Thoracic aorta (tissue), 2 donors: ENCODE measurements around the gene SERPINB6. TPM values are rescaled to one million over a fixed set of nuclear protein-coding genes. Genes with fewer than 3 reads are reported as not detected.
"Not testable (repeated sequence)": the region's sequence is repeated elsewhere in the genome, so short reads cannot be mapped to it uniquely, and the experiment has no call there.

ENCODE experiments used
- ATAC-seq: fragments of 150-250 bp; one replicate; pipeline ENCODE4 v1.8.0; 2017; ENCODE audit warnings: low read depth; ENCODE audit not compliant: insufficient number of reproducible peaks, low FRiP score
- DNase-seq: peaks from one replicate; pipeline ENCODE4 v3.0.0-alpha.2; 2020; ENCODE audit warnings: low spot score
- H3K27ac ChIP-seq, 2 donors: fragments of 200-600 bp; sonication (generic); 1 replicate in 1 of 2; 2 replicates in 1 of 2; pipeline ENCODE4 v1.5.1; 2016; ENCODE audit warnings: mild to moderate bottlenecking in 2 of 2, moderate library complexity in 2 of 2
- H3K27me3 ChIP-seq: fragments of 200-600 bp; sonication (generic); replicated peaks from 2 replicates; pipeline ENCODE4 v1.6.0; 2016; ENCODE audit warnings: mild to moderate bottlenecking; ENCODE audit not compliant: insufficient read depth
- H3K36me3 ChIP-seq: fragments of 200-600 bp; sonication (generic); one replicate; pipeline ENCODE4 v1.5.1; 2016
- H3K4me1 ChIP-seq, 2 donors: fragments of 200-600 bp; sonication (generic); 1 replicate in 1 of 2; 2 replicates in 1 of 2; pipeline versions ENCODE4 v1.5.1 to v1.6.0; 2016; ENCODE audit warnings: low read depth in 2 of 2, mild to moderate bottlenecking in 1 of 2; ENCODE audit not compliant: control insufficient read depth in 1 of 2
- H3K4me3 ChIP-seq: fragments of 200-600 bp; sonication (generic); 2 replicates; pipeline ENCODE4 v1.5.1; 2016; ENCODE audit warnings: mild to moderate bottlenecking
- H3K9me3 ChIP-seq: fragments of 200-600 bp; sonication (generic); 2 replicates; pipeline ENCODE4 v1.5.1; 2016
- CTCF ChIP-seq: fragments of 200-600 bp; sonication (generic); IDR thresholded peaks from one replicate; pipeline ENCODE4 v1.5.1; 2019; ENCODE audit warnings: antibody characterized with exemption
- total RNA-seq, 2 donors: library from RNA; depleted of rRNA; stranded (reverse); fragments of >200 nt; gene quantifications; one replicate each; pipeline versions ENCODE4 v1.1.0 to v1.2.3, GENCODE V29; 2016

The SERPINB6 gene
- total RNA-seq, 2 donors from 2014 or later = 161 to 180 TPM

- Histone ChIP-seq H3K4me1 (no peaks in the 10 kb centered on the region), H3K36me3 (no peaks in the 10 kb centered on the region), H3K27me3 (no peaks in the 10 kb centered on the region), H3K9me3 (no peaks in the 10 kb centered on the region), H3K4me3 (no peak overlapping the region), H3K27ac (no peak overlapping the region)
- no peak for TF ChIP-seq CTCF
- ATAC-seq (no peak), DNase-seq (no peak)
Observed at GRCh38 chr6:2913621-2914317, 57.6 kb downstream of the SERPINB6 start.

DNA sequence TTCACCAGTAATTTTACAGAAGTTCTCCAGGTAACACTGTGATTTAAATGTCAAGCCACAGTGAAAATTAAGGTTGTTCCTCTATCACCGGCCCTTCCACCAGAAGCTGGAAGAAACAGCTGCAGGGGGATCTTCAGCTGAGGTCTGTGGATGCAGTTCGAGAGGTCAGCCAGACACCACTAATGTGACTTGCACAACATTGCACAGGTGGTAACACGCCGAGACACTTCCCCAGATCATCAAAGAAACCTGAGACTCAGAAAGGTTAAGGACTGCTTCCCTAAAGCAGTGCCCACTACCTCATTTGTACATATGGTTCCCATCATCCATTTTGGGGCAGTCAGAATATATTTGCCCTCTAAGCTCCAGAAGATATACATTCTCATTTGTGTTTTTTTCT is 60.2 kb downstream of the SERPINB6 start:
- TF ChIP-seq CTCF = no peak
- no peak overlapping the region for H3K27ac ChIP-seq
- no peaks in the 10 kb centered on the region for H3K27me3 ChIP-seq
- no peaks in the 10 kb centered on the region for H3K4me1 ChIP-seq
- H3K36me3 ChIP-seq = no peaks in the 10 kb centered on the region
- H3K4me3 ChIP-seq = no peak overlapping the region
- ATAC-seq (no peak), DNase-seq (no peak)
- H3K9me3 ChIP-seq = no peaks in the 10 kb centered on the region

DNA sequence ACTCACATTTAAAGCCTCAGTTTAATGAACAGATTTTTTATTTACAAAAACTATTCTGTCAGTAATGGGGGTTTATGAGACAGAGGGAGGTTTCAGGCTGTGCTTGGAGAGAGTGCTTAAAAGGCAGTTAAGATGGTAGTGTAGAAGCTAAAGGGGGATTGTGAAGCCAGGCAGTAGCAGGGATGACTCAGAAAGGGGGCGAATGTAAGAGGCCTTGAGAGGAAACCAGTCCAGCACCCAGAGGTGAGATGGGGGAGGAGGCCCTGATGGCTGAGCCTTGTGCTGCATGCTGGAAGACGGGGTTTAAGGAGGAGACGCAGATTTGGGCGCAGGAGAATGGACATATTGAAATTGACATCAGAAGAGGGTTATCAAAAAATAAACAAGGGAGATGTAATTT is 61.6 kb downstream of the SERPINB6 start:
- H3K9me3 ChIP-seq = no peaks in the 10 kb centered on the region
- DNase-seq = no peak
- no peak for TF ChIP-seq CTCF
- H3K36me3 ChIP-seq = no peaks in the 10 kb centered on the region
- H3K27me3 ChIP-seq = no peaks in the 10 kb centered on the region
- ATAC-seq = no peak
- no peaks in the 10 kb centered on the region for H3K4me1 ChIP-seq
- no peak overlapping the region for H3K4me3 ChIP-seq
- no peak overlapping the region for H3K27ac ChIP-seq

- DNase-seq, H3K4me1 ChIP-seq, H3K4me3 ChIP-seq, H3K27me3 ChIP-seq, H3K9me3 ChIP-seq, ATAC-seq, H3K36me3 ChIP-seq, H3K27ac ChIP-seq: not testable (repeated sequence)
Observed at GRCh38 chr6:2909051-2909606, 62.2 kb downstream of the SERPINB6 start.

GRCh38 chr6:2908516-2908915 is 62.9 kb downstream of the SERPINB6 start:
- H3K4me1 ChIP-seq, H3K27ac ChIP-seq, H3K27me3 ChIP-seq, H3K36me3 ChIP-seq, H3K4me3 ChIP-seq, DNase-seq, ATAC-seq, H3K9me3 ChIP-seq: not testable (repeated sequence)

- peaks cover 4 to 27% of the 10 kb centered on the region in 2 donors for H3K4me1 ChIP-seq
- H3K27me3 ChIP-seq, H3K36me3 ChIP-seq, DNase-seq, H3K9me3 ChIP-seq: not testable (repeated sequence)
- H3K4me3 ChIP-seq = peak overlapping the region; percentile 84
- peak overlapping the region; percentile 43 to 72 for H3K27ac ChIP-seq
- ATAC-seq = peak; percentile 19
Observed at GRCh38 chr6:2903411-2904185, 67.8 kb downstream of the SERPINB6 start.

DNA sequence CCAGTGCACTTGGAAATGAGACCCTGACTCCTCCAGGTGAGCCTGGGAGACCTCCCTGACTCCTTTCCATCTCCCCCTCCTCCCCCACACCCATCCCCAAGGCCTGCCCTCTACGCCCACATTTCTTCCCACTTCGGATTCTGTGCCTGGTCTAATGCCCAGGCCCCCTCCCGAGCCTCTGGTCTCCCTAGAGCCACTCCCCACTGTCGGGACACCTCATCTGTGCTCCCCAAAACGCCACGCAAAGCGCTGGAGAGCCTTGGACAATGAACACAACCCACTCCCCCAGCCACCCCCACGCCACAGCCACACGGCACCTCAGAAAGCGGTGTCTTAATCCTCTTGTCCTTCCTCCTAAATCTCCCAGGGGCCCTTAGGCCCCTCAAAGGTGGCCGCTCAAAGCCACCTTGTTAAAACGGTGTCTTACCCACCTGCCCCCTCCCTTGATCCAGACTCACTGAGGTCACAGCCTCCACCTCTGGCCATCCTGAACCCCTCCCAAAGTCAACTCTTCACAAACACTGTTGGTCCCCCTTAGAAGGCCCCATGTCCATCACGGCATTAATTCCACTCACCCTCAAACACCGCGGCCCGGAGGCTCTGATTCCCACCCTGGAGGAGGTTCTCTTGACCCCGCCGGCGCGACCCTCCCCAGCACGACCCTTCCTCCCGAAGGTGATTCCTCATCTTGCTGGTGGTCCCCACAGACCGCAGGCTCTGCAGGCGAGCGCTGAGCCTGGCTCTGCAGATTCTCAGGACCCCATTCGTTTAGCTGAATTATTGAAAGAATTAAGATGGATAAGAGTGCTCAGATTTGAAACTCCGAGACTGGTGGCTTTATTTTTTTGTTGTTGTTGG is 69.5 kb downstream of the SERPINB6 start:
- not testable (repeated sequence) for H3K27me3 ChIP-seq, DNase-seq, H3K9me3 ChIP-seq, ATAC-seq, H3K36me3 ChIP-seq
- Histone ChIP-seq H3K4me3 (peak overlapping the region; percentile 84), H3K27ac (peak overlapping the region in 1 of 2 donors; percentile 72), H3K4me1 (peaks cover 4 to 27% of the 10 kb centered on the region in 2 donors)
